NCI-H446 (cell line): Measurements from ENCODE around the gene SEPTIN3.

ENCODE experiments used
- DNase-seq, 2 experiments: peaks; one replicate each; lab custom pipeline; 2025; lab: John Stamatoyannopoulos, UW

Gene SEPTIN3

GRCh38 chr22:42016111-42016510 is 46.9 kb downstream of the SEPTIN3 start:
- DNase-seq = no peak

- no peak for DNase-seq
Measured at GRCh38 chr22:42018224-42018623, 49.0 kb downstream of the SEPTIN3 start.
